Measurements from ENCODE around the gene MEGF10.

MEGF10 gene

DNA sequence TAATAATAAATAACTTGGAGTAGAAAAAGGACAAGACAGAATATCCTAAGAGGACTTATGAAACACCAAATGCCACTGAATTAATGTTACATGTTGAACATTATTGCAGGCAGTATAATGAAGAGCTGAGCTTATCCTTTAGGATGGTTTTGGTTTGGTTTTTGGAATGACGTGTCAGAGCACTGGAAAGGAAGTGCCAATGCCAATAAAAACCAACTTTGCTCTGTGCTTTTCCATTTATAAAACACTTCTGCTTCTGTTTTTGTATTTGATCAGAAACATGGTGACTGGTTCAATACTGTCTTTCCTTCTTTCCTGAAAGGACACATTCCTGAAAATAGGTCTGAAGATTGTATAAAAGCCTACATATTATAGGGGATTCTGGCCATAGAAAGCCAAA, 4.2 kb downstream of the MEGF10 start:
- TF ChIP-seq GATA2 (IDR thresholded peaks at IDR 0.05; ENCODE audit: low read depth, low read length) (no peak), GATA3 (IDR thresholded peaks at IDR 0.05; ENCODE audit: low read depth, low read length) (no peak)

DNA sequence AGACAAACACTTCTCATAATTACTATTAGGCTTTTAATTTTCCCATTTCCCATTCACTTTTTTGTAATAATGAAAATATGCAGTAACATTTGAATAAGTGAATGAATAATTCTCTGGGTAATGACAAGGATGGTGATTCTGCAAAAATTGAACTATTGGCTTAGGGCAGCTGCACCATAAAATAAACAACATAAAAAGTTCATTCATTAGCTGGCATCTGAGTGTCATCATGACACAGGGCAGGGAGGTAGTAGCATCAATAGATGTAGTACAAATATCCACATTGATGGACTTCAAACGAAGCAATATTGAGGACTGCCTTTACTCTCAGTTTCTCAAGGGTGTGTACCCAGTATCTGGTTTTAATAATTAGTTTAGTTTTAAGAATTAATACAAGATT, 4.9 kb downstream of the MEGF10 start:
- TF ChIP-seq GATA3 (IDR thresholded peaks at IDR 0.05; ENCODE audit: low read depth, low read length) (no peak), GATA2 (IDR thresholded peaks at IDR 0.05; ENCODE audit: low read depth, low read length) (no peak)

DNA sequence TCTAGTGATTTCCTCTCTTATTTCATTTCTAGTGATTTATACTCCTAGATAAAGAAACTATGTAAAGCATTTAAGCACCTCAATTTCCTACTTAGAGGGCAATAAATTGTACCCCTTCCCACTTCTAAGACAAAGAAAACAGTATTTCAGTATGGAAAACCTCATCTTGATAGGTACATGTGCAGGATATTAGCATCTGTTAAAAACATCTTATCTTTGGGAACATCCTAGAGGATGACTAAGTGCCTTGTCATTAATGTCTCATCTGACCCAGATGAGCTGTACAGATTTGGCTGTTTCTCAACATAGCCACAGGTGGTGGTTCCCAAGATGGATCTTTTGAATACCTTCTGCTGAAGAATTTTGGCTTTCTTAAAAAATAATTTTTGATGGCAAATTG, 5.7 kb downstream of the MEGF10 start:
- TF ChIP-seq GATA3 (IDR thresholded peaks at IDR 0.05; ENCODE audit: low read depth, low read length) (no peak), GATA2 (IDR thresholded peaks at IDR 0.05; ENCODE audit: low read depth, low read length) (no peak)

DNA sequence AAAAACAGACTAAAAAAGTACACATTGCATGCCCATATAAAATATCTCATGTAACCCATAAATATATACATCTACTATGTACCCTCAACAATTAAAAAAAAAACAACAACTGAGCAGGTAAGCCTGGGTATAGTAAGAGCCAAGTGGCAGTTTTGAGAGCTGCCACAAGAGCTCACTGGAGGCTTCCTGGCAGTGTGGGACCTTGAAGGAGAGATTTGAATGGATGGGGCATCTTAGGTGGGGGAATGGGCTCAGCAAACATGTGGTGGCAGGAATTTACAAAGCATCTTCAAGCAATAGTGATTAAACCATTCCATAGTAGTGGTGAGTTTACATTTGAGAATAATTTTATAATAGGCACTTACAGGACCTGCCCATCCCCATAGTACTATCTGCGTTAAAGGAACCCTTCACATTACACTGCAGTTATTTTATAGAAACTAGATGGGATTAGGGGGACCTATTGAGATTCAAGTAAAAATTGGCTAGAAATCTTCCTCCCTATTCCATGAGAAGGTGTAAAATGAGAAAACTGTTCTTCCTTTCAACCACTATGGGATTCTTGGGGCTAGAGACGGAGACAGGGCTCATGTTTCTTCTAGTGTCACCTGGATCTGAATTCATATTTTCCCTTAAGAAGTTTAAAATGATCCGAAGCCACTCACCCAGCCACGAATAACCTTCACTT, 6.9 kb downstream of the MEGF10 start:
- TF ChIP-seq GATA2 (IDR thresholded peaks at IDR 0.05; ENCODE audit: low read depth, low read length) (no peak), GATA3 (IDR thresholded peaks at IDR 0.05; ENCODE audit: low read depth, low read length) (no peak)

DNA sequence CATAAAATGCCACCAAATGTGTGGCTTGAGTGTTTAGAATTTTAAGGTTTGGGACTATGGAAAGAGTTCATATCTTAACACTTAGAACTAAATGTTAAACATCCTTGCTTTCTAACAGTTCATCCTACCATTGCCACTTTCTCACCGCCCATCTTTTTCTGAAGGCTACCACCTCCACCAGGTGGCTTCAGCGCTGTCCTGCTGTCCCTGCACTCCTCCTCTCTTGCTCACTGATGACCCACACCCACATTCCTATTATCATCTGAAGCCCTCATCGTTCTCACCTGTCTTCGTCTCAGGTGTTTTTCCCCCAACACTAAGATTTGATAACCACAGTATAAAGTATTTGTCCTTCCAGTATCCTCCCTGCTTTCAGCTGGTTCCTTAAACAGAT, 7.4 kb downstream of the MEGF10 start:
- TF ChIP-seq GATA2 (IDR thresholded peaks at IDR 0.05; ENCODE audit: low read depth, low read length) = no peak
- no peak for TF ChIP-seq GATA3 (IDR thresholded peaks at IDR 0.05; ENCODE audit: low read depth, low read length)

DNA sequence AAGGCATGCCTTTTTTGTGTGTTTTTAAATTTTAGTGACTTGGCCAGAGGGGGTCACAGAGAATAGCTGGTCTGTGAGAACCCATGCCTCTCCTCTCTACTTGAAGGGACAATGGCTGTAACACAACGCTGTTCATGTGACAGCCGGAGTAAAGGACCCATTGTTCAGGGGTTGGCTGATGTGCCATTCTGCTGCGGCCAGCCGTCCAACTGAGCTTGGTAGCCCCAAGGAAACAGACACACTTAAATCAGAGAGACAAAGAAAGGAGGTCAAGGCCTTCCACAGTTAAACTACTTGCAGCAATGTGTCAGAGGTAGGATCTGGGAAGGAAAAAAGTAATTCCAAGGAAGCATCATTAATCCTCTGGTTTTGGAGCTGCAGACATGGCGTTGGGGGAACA, 8.1 kb downstream of the MEGF10 start:
- TF ChIP-seq GATA2 (IDR thresholded peaks at IDR 0.05; ENCODE audit: low read depth, low read length) (no peak), GATA3 (IDR thresholded peaks at IDR 0.05; ENCODE audit: low read depth, low read length) (no peak)

DNA sequence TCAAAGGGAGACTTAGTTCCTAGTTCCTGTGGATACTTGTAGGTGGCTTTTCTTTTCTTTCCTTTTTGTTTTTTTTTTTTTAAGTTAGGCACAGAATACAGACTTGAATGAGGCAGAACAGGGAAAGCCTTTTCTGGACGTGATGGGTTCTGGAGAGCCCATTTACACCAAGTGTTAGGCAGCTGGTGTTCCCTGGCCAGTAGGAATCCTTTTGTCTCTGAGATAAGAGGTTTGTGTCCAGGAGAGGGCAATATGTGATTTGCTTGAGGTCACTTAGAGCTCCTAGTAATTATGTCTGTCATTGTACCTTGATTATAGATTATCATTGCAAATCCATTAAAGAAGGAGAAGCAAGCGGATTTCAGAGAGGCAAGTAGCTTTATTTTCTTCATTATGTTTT, 9.1 kb downstream of the MEGF10 start:
- TF ChIP-seq GATA3 (IDR thresholded peaks at IDR 0.05; ENCODE audit: low read depth, low read length) = no peak
- no peak for TF ChIP-seq GATA2 (IDR thresholded peaks at IDR 0.05; ENCODE audit: low read depth, low read length)

DNA sequence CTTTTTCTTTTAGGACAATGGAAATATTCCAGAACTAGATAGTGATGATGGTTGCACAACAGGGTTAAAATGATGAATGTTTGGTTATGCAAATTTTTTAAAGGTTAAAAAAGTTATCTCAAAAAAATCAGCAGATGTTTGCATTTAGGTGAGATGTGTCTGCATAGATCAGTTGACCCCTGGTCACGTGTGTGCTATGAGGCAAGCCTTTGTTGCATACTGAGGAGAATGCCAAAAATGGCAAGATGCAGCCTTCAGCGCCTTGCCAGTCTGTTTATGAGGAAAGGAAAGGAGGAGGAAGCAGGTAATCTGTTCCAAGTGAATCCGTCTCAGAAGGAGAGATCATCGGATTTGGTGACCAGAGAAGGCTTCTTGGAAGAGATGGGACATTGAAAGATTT, 11.9 kb downstream of the MEGF10 start:
- TF ChIP-seq GATA2 (IDR thresholded peaks at IDR 0.05; ENCODE audit: low read depth, low read length) = no peak
- TF ChIP-seq GATA3 (IDR thresholded peaks at IDR 0.05; ENCODE audit: low read depth, low read length) = no peak

DNA sequence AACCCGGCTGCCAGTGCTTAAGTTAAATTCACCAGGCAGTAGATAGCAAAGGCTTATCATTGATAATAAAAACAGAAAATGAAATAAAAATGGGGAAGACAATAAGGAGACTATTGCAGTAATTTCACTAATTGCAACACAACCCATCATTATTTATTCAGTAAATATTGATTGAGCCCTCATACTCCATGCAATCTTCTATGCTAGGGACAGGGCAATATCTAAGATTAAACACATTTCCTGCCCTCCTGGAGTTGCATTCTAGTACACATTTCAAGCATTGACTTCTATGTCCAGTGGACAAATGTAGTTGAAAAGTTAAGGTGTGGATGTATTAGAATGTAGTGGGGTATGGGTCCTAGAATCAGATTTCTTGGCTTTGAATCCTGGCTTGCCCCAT, 12.8 kb downstream of the MEGF10 start:
- TF ChIP-seq GATA3 (IDR thresholded peaks at IDR 0.05; ENCODE audit: low read depth, low read length) (no peak), GATA2 (IDR thresholded peaks at IDR 0.05; ENCODE audit: low read depth, low read length) (no peak)

DNA sequence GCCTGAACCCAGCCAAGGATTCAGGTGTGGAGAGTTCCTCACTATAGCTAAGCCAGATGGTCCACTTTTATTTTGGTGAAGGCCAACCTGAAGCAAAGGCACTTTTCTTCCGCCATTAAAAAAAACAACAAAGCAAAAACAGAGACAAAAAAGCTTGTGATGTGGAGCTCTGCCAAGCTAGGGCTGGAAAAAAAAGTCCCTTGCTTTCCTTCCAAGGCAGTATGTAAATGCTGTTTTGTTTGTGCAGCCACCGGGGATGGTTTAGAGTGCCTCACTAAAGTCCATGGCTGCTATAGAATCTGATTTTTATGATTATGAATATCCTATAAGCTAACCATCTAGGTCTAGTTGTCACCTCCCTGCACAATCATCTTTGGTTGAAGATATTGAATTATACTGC, 14.9 kb downstream of the MEGF10 start:
- TF ChIP-seq GATA3 (IDR thresholded peaks at IDR 0.05; ENCODE audit: low read depth, low read length) (no peak), GATA2 (IDR thresholded peaks at IDR 0.05; ENCODE audit: low read depth, low read length) (no peak)

DNA sequence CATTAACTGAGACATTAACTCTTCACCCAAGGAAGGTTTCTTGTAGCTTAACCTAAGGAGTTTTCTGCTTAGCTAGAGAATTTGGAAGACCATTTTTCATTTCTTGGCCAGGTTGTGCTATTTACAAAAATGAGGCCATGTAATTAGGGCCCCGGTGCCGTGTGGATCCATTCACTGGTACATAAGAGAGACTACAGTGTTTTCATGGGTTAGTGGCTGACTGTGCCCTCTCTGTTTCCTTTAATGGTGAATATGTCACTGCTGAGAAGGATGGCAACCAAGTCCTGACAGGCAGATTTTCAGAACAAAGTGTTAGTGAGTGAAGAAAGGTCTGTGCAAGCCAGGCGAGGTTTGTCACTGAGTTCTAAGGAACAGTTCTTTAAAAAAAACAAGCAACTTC, 15.4 kb downstream of the MEGF10 start:
- TF ChIP-seq GATA3 (IDR thresholded peaks at IDR 0.05; ENCODE audit: low read depth, low read length) (no peak), GATA2 (IDR thresholded peaks at IDR 0.05; ENCODE audit: low read depth, low read length) (no peak)

DNA sequence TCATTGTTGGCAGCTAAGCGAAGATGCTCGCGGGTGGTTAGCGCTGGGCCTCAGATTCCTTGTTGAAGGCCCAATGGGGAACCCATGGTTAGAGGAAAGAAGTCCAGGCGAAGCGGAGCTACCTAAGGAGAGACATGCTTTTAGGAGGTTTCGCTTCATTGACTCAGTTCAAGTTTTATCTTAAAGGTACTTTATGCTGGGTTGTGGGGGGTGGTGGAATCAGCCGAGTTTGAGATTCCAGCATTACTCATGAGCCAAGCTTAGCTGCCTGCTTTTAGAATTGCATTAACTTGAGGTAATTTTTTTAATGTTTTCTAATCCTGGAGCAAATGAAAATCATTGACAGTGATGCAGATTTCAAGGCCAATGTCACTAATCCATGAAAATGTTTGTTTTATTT, 16.1 kb downstream of the MEGF10 start:
- TF ChIP-seq GATA3 (IDR thresholded peaks at IDR 0.05; ENCODE audit: low read depth, low read length) (no peak), GATA2 (IDR thresholded peaks at IDR 0.05; ENCODE audit: low read depth, low read length) (no peak)

DNA sequence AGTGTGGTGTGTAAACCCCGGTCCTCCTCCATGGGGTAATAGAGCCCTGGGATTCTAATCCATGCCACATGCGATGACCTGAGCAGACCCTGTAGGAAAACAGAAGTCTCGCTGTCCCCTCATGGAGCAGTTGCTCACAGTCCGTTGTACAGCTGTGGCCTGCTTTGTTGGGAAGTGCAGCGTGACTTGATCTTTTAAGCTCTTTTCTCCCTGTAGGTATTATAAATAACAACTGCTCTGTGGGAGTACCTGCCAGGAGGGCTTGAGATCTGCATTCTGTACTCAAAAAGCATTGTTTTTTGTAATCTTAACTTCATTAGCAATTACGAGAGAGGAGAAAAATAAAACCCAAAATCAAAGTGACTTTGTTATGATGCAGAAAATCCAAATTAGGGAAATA, 17.3 kb downstream of the MEGF10 start:
- TF ChIP-seq GATA3 (IDR thresholded peaks at IDR 0.05; ENCODE audit: low read depth, low read length) (no peak), GATA2 (IDR thresholded peaks at IDR 0.05; ENCODE audit: low read depth, low read length) (no peak)

DNA sequence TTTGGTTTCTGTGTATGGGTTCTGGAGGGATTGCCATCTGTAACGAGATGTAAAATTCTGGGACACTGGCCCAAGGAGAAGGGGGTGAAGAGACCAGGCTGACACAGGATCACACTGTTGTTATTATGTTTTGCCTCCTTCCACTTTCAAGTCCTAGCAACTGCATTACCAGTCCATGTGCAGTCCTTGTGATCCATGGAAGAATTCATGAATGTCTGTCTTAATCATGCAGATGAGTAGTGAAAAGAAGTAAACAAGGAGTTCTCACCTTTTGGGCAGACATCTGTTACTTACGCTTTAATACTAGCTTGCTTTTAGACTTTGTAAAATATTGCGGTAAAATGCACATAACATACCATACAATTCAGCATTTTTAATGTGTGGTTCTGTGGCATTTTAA, 18.3 kb downstream of the MEGF10 start:
- TF ChIP-seq GATA2 (IDR thresholded peaks at IDR 0.05; ENCODE audit: low read depth, low read length) = no peak
- no peak for TF ChIP-seq GATA3 (IDR thresholded peaks at IDR 0.05; ENCODE audit: low read depth, low read length)

DNA sequence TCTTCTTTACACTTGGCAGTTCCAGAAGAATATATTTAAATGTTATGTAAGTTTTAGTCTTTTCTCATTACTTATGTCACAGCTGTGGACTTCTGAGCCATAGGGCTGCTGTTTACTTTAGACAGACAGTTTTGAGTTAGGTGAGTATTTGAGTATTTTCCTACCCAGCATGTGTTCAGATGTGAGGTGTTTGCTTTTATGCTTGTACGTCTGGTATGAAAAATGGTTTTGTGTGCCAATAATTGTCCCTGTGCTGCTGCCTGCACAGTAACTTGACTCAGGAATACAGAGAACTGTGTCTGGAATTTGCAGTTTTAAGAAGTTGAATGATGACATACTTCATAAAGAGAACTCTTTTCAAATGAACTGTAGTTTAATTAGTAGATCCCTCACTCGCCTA, 20.8 kb downstream of the MEGF10 start:
- no peak for TF ChIP-seq GATA3 (IDR thresholded peaks at IDR 0.05; ENCODE audit: low read depth, low read length)
